ENCODE results near the gene LRRC32. TPM values are rescaled to one million over a fixed set of nuclear protein-coding genes. Genes with fewer than 3 reads are reported as not detected.
A peak's percentile ranks its signal among the peaks of the same experiment; 100 is the strongest.

Gene LRRC32
- total and polyA plus RNA-seq, 4 experiments from 2014 or later: 0.38 to 0.56 (median 0.53) TPM; not detected in 1

GRCh38 chr11:76685831-76686230, 15.3 kb upstream of the LRRC32 start:
- Histone ChIP-seq H3K27ac (ENCODE audit: low read depth, low read length) (no peak overlapping the region), H3K27me3 (ENCODE audit: insufficient read depth, low read length) (no peaks in the 10 kb centered on the region), H3K4me3 (ENCODE audit: low read length in 2 of 2) (no peak overlapping the region), H3K36me3 (ENCODE audit: insufficient read depth, low read length) (no peaks in the 10 kb centered on the region), H3K9me3 (ENCODE audit: control insufficient read depth in 1 of 2, low read length in 2 of 2) (no peaks in the 10 kb centered on the region), H3K4me1 (ENCODE audit: insufficient read depth, low read length) (peaks cover 9% of the 10 kb centered on the region)
- H3K27me3 Mint-ChIP-seq: peaks cover 5 to 8% of the 10 kb centered on the region in 2 donors
- peaks cover 0 to 2% (median 0%) of the 10 kb centered on the region in 8 donors for H3K9me3 Mint-ChIP-seq
- H3K27ac Mint-ChIP-seq: peak overlapping the region in 1 of 7 donors; percentile 55
- peak overlapping the region in 5 of 8 donors; percentile 40 to 74 (median 68) for H3K4me3 Mint-ChIP-seq
- no peaks in the 10 kb centered on the region for H3K36me3 Mint-ChIP-seq
- peaks cover 0 to 11% (median 8%) of the 10 kb centered on the region in 4 donors for H3K4me1 Mint-ChIP-seq
- CTCF ChIA-PET (ENCODE audit: partially characterized antibody): interaction anchor here (0.6 to 2.5 kb wide), 4 partner anchors 9 to 441 kb away, joined by 3 to 8 read pairs (median 5); no protein-coding TSS in a partner anchor
- POLR2A ChIA-PET (ENCODE audit: partially characterized antibody): no interaction called here
- intact Hi-C loops (cut with micrococcal nuclease): loop anchor here (10.0 kb wide), 1 partner anchor 791 kb away; no protein-coding TSS in a partner anchor
- DNase-seq: no peak

GRCh38 chr11:76685237-76685636, 14.7 kb upstream of the LRRC32 start:
- Mint-ChIP-seq H3K4me3 (no peak overlapping the region), H3K36me3 (no peaks in the 10 kb centered on the region), H3K27ac (no peak overlapping the region), H3K27me3 (peaks cover 5 to 8% of the 10 kb centered on the region in 2 donors), H3K9me3 (peaks cover 0 to 2% (median 0%) of the 10 kb centered on the region in 8 donors), H3K4me1 (peaks cover 0 to 11% (median 8%) of the 10 kb centered on the region in 4 donors)
- Histone ChIP-seq H3K27me3 (ENCODE audit: insufficient read depth, low read length) (no peaks in the 10 kb centered on the region), H3K27ac (ENCODE audit: low read depth, low read length) (no peak overlapping the region), H3K4me3 (ENCODE audit: low read length in 2 of 2) (no peak overlapping the region), H3K4me1 (ENCODE audit: insufficient read depth, low read length) (peaks cover 9% of the 10 kb centered on the region), H3K36me3 (ENCODE audit: insufficient read depth, low read length) (no peaks in the 10 kb centered on the region), H3K9me3 (ENCODE audit: control insufficient read depth in 1 of 2, low read length in 2 of 2) (no peaks in the 10 kb centered on the region)
- intact Hi-C loops (cut with micrococcal nuclease): loop anchor here (10.0 kb wide), 1 partner anchor 790 kb away; no protein-coding TSS in a partner anchor
- CTCF ChIA-PET (ENCODE audit: partially characterized antibody): no interaction called here
- DNase-seq: no peak
- POLR2A ChIA-PET (ENCODE audit: partially characterized antibody): no interaction called here

GRCh38 chr11:76684516-76684915, 14.0 kb upstream of the LRRC32 start:
- Mint-ChIP-seq H3K27ac (no peak overlapping the region), H3K27me3 (peaks cover 5 to 10% of the 10 kb centered on the region in 2 donors), H3K4me1 (peaks cover 0 to 11% (median 8%) of the 10 kb centered on the region in 4 donors), H3K9me3 (peaks cover 0 to 2% (median 0%) of the 10 kb centered on the region in 8 donors), H3K4me3 (no peak overlapping the region), H3K36me3 (no peaks in the 10 kb centered on the region)
- no peaks in the 10 kb centered on the region for H3K27me3 ChIP-seq (ENCODE audit: insufficient read depth, low read length)
- intact Hi-C loops (cut with micrococcal nuclease): loop anchor here (10.0 kb wide), 1 partner anchor 790 kb away; no protein-coding TSS in a partner anchor
- no peak overlapping the region for H3K27ac ChIP-seq (ENCODE audit: low read depth, low read length)
- no peaks in the 10 kb centered on the region for H3K36me3 ChIP-seq (ENCODE audit: insufficient read depth, low read length)
- H3K9me3 ChIP-seq (ENCODE audit: control insufficient read depth in 1 of 2, low read length in 2 of 2): no peaks in the 10 kb centered on the region
- H3K4me3 ChIP-seq (ENCODE audit: low read length in 2 of 2): no peak overlapping the region
- DNase-seq: no peak
- peaks cover 9% of the 10 kb centered on the region for H3K4me1 ChIP-seq (ENCODE audit: insufficient read depth, low read length)
- ChIA-PET POLR2A (ENCODE audit: partially characterized antibody) (no interaction called here), CTCF (ENCODE audit: partially characterized antibody) (no interaction called here)

DNA sequence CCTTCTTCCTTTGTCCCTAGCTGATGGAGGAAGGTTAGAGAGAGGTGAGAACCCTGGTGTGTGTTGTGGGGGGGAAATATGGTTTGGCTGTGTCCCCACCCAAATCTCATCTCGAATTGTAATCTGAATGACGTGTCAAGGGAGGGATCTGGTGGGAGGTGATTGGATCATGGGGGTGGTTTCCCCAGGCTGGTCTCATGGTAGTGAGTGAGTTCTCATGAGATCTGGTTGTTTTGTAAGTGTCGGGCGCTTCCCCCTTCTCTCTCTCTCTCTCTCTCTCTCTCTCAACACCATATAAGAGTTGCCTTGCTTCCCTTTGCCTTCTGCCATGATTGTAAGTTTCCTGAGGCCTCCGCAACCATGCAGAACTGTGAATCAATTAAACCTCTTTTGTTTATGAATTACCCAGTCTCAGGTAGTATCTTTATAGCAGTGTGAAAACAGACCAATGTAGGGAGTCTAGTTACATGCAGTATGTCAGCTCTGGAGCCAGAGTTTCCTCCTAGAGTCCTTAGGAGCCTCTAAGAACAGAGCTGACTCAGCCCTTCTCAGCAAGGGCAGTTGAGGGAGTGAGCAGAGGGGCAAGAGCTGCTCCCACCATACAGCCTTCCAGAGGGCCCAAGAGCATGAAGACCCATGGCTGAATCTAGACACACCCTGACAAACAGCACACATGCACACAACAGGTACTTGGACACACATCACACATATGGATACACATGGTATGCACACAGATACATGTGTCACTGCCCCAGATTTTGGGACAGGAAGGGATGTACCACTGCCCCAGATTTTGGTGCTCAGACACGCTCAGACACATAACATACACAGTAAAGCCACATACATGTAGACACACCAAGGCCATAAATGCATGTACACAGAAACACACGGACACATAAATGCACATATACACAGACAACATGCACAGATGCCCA, 12.9 kb upstream of the LRRC32 start:
- intact Hi-C loops (cut with micrococcal nuclease): loop anchor here (10.0 kb wide), 1 partner anchor 789 kb away; no protein-coding TSS in a partner anchor
- no peak for DNase-seq
- no peak overlapping the region for H3K4me3 Mint-ChIP-seq

GRCh38 chr11:76682684-76683083, 12.1 kb upstream of the LRRC32 start:
- H3K27ac Mint-ChIP-seq: no peak overlapping the region

More for the DNA sequence above, 12.9 kb upstream of the LRRC32 start:
- CTCF ChIA-PET (ENCODE audit: partially characterized antibody): interaction anchor here (1.5 to 2.1 kb wide), 2 partner anchors 85 to 134 kb away, joined by 4 to 7 read pairs; no protein-coding TSS in a partner anchor
- Mint-ChIP-seq H3K27ac (peak overlapping the region in 1 of 7 donors; percentile 5), H3K36me3 (no peaks in the 10 kb centered on the region), H3K27me3 (peaks cover under 1 to 5% of the 10 kb centered on the region in 2 donors), H3K4me1 (peaks cover 0 to 11% (median 8%) of the 10 kb centered on the region in 4 donors), H3K9me3 (peaks cover 0 to 2% (median 0%) of the 10 kb centered on the region in 8 donors)
- Histone ChIP-seq H3K27me3 (ENCODE audit: insufficient read depth, low read length) (no peaks in the 10 kb centered on the region), H3K4me3 (ENCODE audit: low read length in 2 of 2) (no peak overlapping the region), H3K27ac (ENCODE audit: low read depth, low read length) (no peak overlapping the region), H3K9me3 (ENCODE audit: control insufficient read depth in 1 of 2, low read length in 2 of 2) (no peaks in the 10 kb centered on the region), H3K4me1 (ENCODE audit: insufficient read depth, low read length) (peaks cover 9% of the 10 kb centered on the region), H3K36me3 (ENCODE audit: insufficient read depth, low read length) (no peaks in the 10 kb centered on the region)
- POLR2A ChIA-PET (ENCODE audit: partially characterized antibody): no interaction called here

DNA sequence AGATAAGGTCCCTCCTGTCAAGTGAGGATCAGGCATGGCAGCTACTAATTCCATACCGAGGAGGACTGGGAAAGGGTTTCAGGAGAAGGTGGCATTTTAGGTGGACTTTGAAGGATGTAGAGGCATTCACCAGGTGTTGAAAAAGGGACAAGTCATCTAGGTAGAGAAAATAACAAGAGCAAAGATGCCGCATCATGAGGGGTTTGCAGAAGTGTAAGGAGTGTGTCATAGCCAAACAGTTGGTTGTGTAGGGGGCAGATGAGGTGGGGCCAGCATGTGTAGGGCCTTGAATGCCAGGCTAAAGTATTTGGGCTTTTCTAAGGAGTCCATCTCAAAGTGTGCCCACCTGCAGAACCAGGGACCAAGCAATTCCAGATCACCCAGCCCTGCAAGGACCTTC, 11.6 kb upstream of the LRRC32 start:
- H3K36me3 Mint-ChIP-seq: no peaks in the 10 kb centered on the region
- peaks cover 3 to 5% of the 10 kb centered on the region in 2 donors for H3K27me3 Mint-ChIP-seq
- H3K27ac Mint-ChIP-seq: no peak overlapping the region
- H3K4me3 Mint-ChIP-seq: no peak overlapping the region
- H3K9me3 Mint-ChIP-seq: peaks cover 0 to 2% (median 0%) of the 10 kb centered on the region in 8 donors
- no peak for DNase-seq
- POLR2A ChIA-PET (ENCODE audit: partially characterized antibody): no interaction called here
- intact Hi-C loops (cut with micrococcal nuclease): loop anchor here (10.0 kb wide), 1 partner anchor 787 kb away; no protein-coding TSS in a partner anchor
- no peaks in the 10 kb centered on the region for H3K36me3 ChIP-seq (ENCODE audit: insufficient read depth, low read length)
- no peaks in the 10 kb centered on the region for H3K27me3 ChIP-seq (ENCODE audit: insufficient read depth, low read length)
- no peaks in the 10 kb centered on the region for H3K9me3 ChIP-seq (ENCODE audit: control insufficient read depth in 1 of 2, low read length in 2 of 2)
- peaks cover 0 to 11% (median 8%) of the 10 kb centered on the region in 4 donors for H3K4me1 Mint-ChIP-seq
- no peak overlapping the region for H3K4me3 ChIP-seq (ENCODE audit: low read length in 2 of 2)
- no peak overlapping the region for H3K27ac ChIP-seq (ENCODE audit: low read depth, low read length)
- H3K4me1 ChIP-seq (ENCODE audit: insufficient read depth, low read length): peaks cover 9% of the 10 kb centered on the region
- CTCF ChIA-PET (ENCODE audit: partially characterized antibody): interaction anchor here (0.8 to 2.1 kb wide), 5 partner anchors 10 to 143 kb away, joined by 3 to 7 read pairs (median 4); no protein-coding TSS in a partner anchor

More at GRCh38 chr11:76682684-76683083, 12.1 kb upstream of the LRRC32 start:
- H3K27ac ChIP-seq (ENCODE audit: low read depth, low read length): no peak overlapping the region
- CTCF ChIA-PET (ENCODE audit: partially characterized antibody): interaction anchor here (1.5 to 2.1 kb wide), 2 partner anchors 85 to 133 kb away, joined by 4 to 7 read pairs; no protein-coding TSS in a partner anchor
- no peaks in the 10 kb centered on the region for H3K36me3 ChIP-seq (ENCODE audit: insufficient read depth, low read length)
- Mint-ChIP-seq H3K4me3 (no peak overlapping the region), H3K36me3 (no peaks in the 10 kb centered on the region), H3K4me1 (peaks cover 0 to 11% (median 8%) of the 10 kb centered on the region in 4 donors), H3K9me3 (peaks cover 0 to 2% (median 0%) of the 10 kb centered on the region in 8 donors), H3K27me3 (peaks cover 3 to 5% of the 10 kb centered on the region in 2 donors)
- no peaks in the 10 kb centered on the region for H3K9me3 ChIP-seq (ENCODE audit: control insufficient read depth in 1 of 2, low read length in 2 of 2)
- POLR2A ChIA-PET (ENCODE audit: partially characterized antibody): no interaction called here
- H3K27me3 ChIP-seq (ENCODE audit: insufficient read depth, low read length): no peaks in the 10 kb centered on the region
- intact Hi-C loops (cut with micrococcal nuclease): loop anchor here (10.0 kb wide), 1 partner anchor 788 kb away; no protein-coding TSS in a partner anchor
- H3K4me3 ChIP-seq (ENCODE audit: low read length in 2 of 2): no peak overlapping the region
- DNase-seq: no peak
- H3K4me1 ChIP-seq (ENCODE audit: insufficient read depth, low read length): peaks cover 9% of the 10 kb centered on the region

All from CD4-positive, alpha-beta memory T cell (primary cell).